ENCODE measurements around the gene MEPE. TPM values are rescaled to one million over a fixed set of nuclear protein-coding genes. Genes with fewer than 3 reads are reported as not detected.
"Not testable (repeated sequence)": the region's sequence is repeated elsewhere in the genome, so short reads cannot be mapped to it uniquely, and the experiment has no call there.

The MEPE gene
- total and polyA plus RNA-seq, 3 experiments from 2014 or later, result not detected

- H3K9me3 ChIP-seq (ENCODE audit: low read length), result no peaks in the 10 kb centered on the region
- no peaks in the 10 kb centered on the region for H3K36me3 ChIP-seq (ENCODE audit: insufficient read depth, low read length)
- Mint-ChIP-seq H3K4me1 (no peaks in the 10 kb centered on the region), H3K27me3 (peaks cover 4 to 10% of the 10 kb centered on the region in 2 donors), H3K4me3 (no peak overlapping the region), H3K27ac (no peak overlapping the region), H3K9me3 (no peaks in the 10 kb centered on the region), H3K36me3 (peaks cover 0 to 4% (median 0%) of the 10 kb centered on the region in 3 donors)
- no peaks in the 10 kb centered on the region for H3K27me3 ChIP-seq (ENCODE audit: insufficient read depth, low read length, poor library complexity, severe bottlenecking)
- ChIA-PET POLR2A (no interaction called here), CTCF (no interaction called here)
- DNase-seq, result no peak
- H3K4me3 ChIP-seq (ENCODE audit: low read length), result no peak overlapping the region
- H3K27ac ChIP-seq (ENCODE audit: low read depth, low read length), result no peak overlapping the region
- H3K4me1 ChIP-seq (ENCODE audit: insufficient read depth, low read length), result no peaks in the 10 kb centered on the region
Observed at GRCh38 chr4:87880106-87880505, 47.3 kb downstream of the MEPE start.

GRCh38 chr4:87881115-87881514 is 48.3 kb downstream of the MEPE start:
- no peaks in the 10 kb centered on the region for H3K4me1 ChIP-seq (ENCODE audit: insufficient read depth, low read length)
- POLR2A ChIA-PET, result no interaction called here
- peaks cover 8 to 17% of the 10 kb centered on the region in 2 donors for H3K27me3 Mint-ChIP-seq
- no peak overlapping the region for H3K27ac Mint-ChIP-seq
- H3K9me3 Mint-ChIP-seq, result peaks cover 0 to 2% (median 0%) of the 10 kb centered on the region in 5 donors
- peaks cover 0 to 4% (median 0%) of the 10 kb centered on the region in 3 donors for H3K36me3 Mint-ChIP-seq
- no peaks in the 10 kb centered on the region for H3K9me3 ChIP-seq (ENCODE audit: low read length)
- DNase-seq, result no peak
- no peaks in the 10 kb centered on the region for H3K4me1 Mint-ChIP-seq
- H3K4me3 Mint-ChIP-seq, result no peak overlapping the region
- H3K27ac ChIP-seq (ENCODE audit: low read depth, low read length), result no peak overlapping the region
- H3K36me3 ChIP-seq (ENCODE audit: insufficient read depth, low read length), result no peaks in the 10 kb centered on the region
- no peak overlapping the region for H3K4me3 ChIP-seq (ENCODE audit: low read length)
- no peaks in the 10 kb centered on the region for H3K27me3 ChIP-seq (ENCODE audit: insufficient read depth, low read length, poor library complexity, severe bottlenecking)
- CTCF ChIA-PET, result no interaction called here

GRCh38 chr4:87882321-87882720 is 49.6 kb downstream of the MEPE start:
- Mint-ChIP-seq H3K27me3 (peaks cover 8 to 15% of the 10 kb centered on the region in 2 donors), H3K9me3 (peaks cover 0 to 2% (median 0%) of the 10 kb centered on the region in 5 donors), H3K27ac (no peak overlapping the region), H3K4me1 (no peaks in the 10 kb centered on the region), H3K4me3 (no peak overlapping the region), H3K36me3 (peaks cover 0 to 4% (median 0%) of the 10 kb centered on the region in 3 donors)
- Histone ChIP-seq H3K36me3 (ENCODE audit: insufficient read depth, low read length) (no peaks in the 10 kb centered on the region), H3K9me3 (ENCODE audit: low read length) (no peaks in the 10 kb centered on the region), H3K27ac (ENCODE audit: low read depth, low read length) (no peak overlapping the region), H3K4me1 (ENCODE audit: insufficient read depth, low read length) (no peaks in the 10 kb centered on the region), H3K4me3 (ENCODE audit: low read length) (no peak overlapping the region), H3K27me3 (ENCODE audit: insufficient read depth, low read length, poor library complexity, severe bottlenecking) (no peaks in the 10 kb centered on the region)
- DNase-seq, result no peak
- CTCF ChIA-PET, result no interaction called here
- POLR2A ChIA-PET, result no interaction called here

DNA sequence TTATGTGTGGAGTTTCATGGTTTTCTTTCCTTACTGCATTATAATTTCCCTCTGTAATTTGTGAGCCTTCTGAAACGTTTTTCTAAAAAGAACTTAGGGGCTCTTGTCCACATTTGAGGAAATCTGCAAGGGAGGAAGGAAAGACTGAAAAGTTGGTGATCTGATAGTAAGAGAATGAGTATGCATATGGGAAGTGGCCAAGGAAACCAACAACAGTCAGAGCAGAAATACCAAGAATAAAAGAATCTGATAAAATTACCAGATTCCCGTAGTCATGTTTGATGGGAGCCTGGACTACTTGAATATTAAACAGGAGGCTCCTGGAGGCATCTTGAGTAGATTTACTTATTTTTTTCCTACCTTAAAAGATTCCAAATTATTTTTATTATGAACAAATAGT is 50.1 kb downstream of the MEPE start:
- Mint-ChIP-seq H3K4me3 (no peak overlapping the region), H3K27me3 (peaks cover 8 to 15% of the 10 kb centered on the region in 2 donors), H3K36me3 (peaks cover 0 to under 1% (median 0%) of the 10 kb centered on the region in 3 donors), H3K9me3 (peaks cover 0 to 2% (median 0%) of the 10 kb centered on the region in 5 donors), H3K4me1 (no peaks in the 10 kb centered on the region), H3K27ac (no peak overlapping the region)
- no peak for DNase-seq
- no peak overlapping the region for H3K27ac ChIP-seq (ENCODE audit: low read depth, low read length)
- H3K9me3 ChIP-seq (ENCODE audit: low read length), result no peaks in the 10 kb centered on the region
- POLR2A ChIA-PET, result no interaction called here
- H3K36me3 ChIP-seq (ENCODE audit: insufficient read depth, low read length), result no peaks in the 10 kb centered on the region
- no peaks in the 10 kb centered on the region for H3K27me3 ChIP-seq (ENCODE audit: insufficient read depth, low read length, poor library complexity, severe bottlenecking)
- no peaks in the 10 kb centered on the region for H3K4me1 ChIP-seq (ENCODE audit: insufficient read depth, low read length)
- no peak overlapping the region for H3K4me3 ChIP-seq (ENCODE audit: low read length)
- CTCF ChIA-PET, result no interaction called here

DNA sequence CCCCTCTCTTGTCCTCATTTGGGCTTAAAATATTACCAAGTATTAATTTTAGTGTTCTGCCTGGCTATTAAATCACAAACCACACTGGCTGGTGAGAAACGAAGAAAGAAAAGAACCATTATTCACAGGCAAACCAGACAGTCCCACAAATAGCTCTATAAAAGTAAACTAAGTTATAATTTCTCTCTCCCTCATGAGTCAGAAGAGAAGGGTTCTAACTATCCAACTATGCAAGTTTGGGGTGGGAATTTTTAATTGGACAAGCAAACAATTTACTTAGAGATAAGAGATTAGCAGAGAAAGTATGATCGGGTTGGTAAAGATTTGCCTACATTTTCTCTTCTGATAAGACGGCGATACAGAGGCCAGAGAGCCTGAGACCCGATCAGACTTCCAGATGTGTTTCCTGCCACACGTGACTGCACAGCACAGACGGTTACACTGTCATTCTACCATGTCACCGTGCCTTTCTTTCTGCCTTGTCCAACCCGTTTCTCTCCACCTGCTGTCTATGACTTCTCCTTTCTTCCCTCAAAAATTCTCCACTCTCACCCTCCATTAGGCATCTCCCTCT is 52.3 kb downstream of the MEPE start:
- no peak for DNase-seq
- no peak overlapping the region for H3K27ac Mint-ChIP-seq
- H3K9me3 ChIP-seq (ENCODE audit: low read length), result no peaks in the 10 kb centered on the region
- peaks cover 2 to 17% (median 13%) of the 10 kb centered on the region in 5 donors for H3K9me3 Mint-ChIP-seq
- no peaks in the 10 kb centered on the region for H3K4me1 ChIP-seq (ENCODE audit: insufficient read depth, low read length)
- no peak overlapping the region for H3K4me3 ChIP-seq (ENCODE audit: low read length)
- H3K27me3 Mint-ChIP-seq, result peaks cover 6 to 12% of the 10 kb centered on the region in 2 donors
- H3K27ac ChIP-seq (ENCODE audit: low read depth, low read length), result no peak overlapping the region
- no peaks in the 10 kb centered on the region for H3K36me3 Mint-ChIP-seq
- H3K27me3 ChIP-seq (ENCODE audit: insufficient read depth, low read length, poor library complexity, severe bottlenecking), result no peaks in the 10 kb centered on the region
- no peak overlapping the region for H3K4me3 Mint-ChIP-seq
- CTCF ChIA-PET, result no interaction called here
- H3K4me1 Mint-ChIP-seq, result no peaks in the 10 kb centered on the region
- H3K36me3 ChIP-seq (ENCODE audit: insufficient read depth, low read length), result no peaks in the 10 kb centered on the region
- POLR2A ChIA-PET, result no interaction called here

DNA sequence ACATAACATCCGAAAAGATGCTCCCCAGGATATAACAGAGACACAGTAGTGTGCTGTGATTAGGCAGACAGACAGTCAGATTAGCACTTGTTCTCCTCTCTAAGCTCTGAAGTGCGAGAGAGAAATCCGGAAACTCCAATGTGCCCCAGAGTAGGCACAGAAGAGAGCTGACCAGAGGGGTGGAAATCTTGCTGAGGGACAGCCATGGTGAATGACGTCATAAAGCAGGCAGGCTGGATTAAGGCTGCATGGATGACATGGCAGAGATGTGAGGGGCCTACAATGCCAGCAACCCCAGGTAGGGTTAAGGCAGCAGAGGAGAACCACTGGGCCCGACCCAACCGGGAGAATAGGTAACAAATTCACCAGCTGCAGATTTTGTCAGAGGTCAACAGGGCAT is 53.3 kb downstream of the MEPE start:
- H3K36me3 ChIP-seq (ENCODE audit: insufficient read depth, low read length), result no peaks in the 10 kb centered on the region
- no peaks in the 10 kb centered on the region for H3K4me1 ChIP-seq (ENCODE audit: insufficient read depth, low read length)
- no peaks in the 10 kb centered on the region for H3K27me3 ChIP-seq (ENCODE audit: insufficient read depth, low read length, poor library complexity, severe bottlenecking)
- Mint-ChIP-seq H3K27ac (no peak overlapping the region), H3K9me3 (peaks cover 2 to 17% (median 13%) of the 10 kb centered on the region in 5 donors), H3K36me3 (peaks cover 0 to 6% (median 0%) of the 10 kb centered on the region in 3 donors), H3K27me3 (peaks cover 6 to 12% of the 10 kb centered on the region in 2 donors), H3K4me3 (no peak overlapping the region), H3K4me1 (no peaks in the 10 kb centered on the region)
- ChIA-PET CTCF (interaction anchor here (0.9 kb wide), 1 partner anchor 11 kb away, joined by 3 read pairs; no protein-coding TSS in a partner anchor), POLR2A (no interaction called here)
- no peak for DNase-seq
- no peak overlapping the region for H3K4me3 ChIP-seq (ENCODE audit: low read length)
- no peak overlapping the region for H3K27ac ChIP-seq (ENCODE audit: low read depth, low read length)
- no peaks in the 10 kb centered on the region for H3K9me3 ChIP-seq (ENCODE audit: low read length)

- H3K4me3 ChIP-seq (ENCODE audit: low read length); POLR2A ChIA-PET; H3K27me3 ChIP-seq (ENCODE audit: insufficient read depth, low read length, poor library complexity, severe bottlenecking); DNase-seq; H3K9me3 ChIP-seq (ENCODE audit: low read length); H3K36me3 ChIP-seq (ENCODE audit: insufficient read depth, low read length); H3K4me1 Mint-ChIP-seq; H3K4me3 Mint-ChIP-seq; H3K4me1 ChIP-seq (ENCODE audit: insufficient read depth, low read length); H3K27ac Mint-ChIP-seq; H3K27ac ChIP-seq (ENCODE audit: low read depth, low read length); CTCF ChIA-PET: not testable (repeated sequence)
- Mint-ChIP-seq H3K9me3 (peaks cover 3 to 22% (median 17%) of the 10 kb centered on the region in 5 donors), H3K27me3 (peaks cover 3 to 13% of the 10 kb centered on the region in 2 donors), H3K36me3 (peaks cover 0 to 12% (median 0%) of the 10 kb centered on the region in 3 donors)
Observed at GRCh38 chr4:87890753-87891152, 58.0 kb downstream of the MEPE start.

DNA sequence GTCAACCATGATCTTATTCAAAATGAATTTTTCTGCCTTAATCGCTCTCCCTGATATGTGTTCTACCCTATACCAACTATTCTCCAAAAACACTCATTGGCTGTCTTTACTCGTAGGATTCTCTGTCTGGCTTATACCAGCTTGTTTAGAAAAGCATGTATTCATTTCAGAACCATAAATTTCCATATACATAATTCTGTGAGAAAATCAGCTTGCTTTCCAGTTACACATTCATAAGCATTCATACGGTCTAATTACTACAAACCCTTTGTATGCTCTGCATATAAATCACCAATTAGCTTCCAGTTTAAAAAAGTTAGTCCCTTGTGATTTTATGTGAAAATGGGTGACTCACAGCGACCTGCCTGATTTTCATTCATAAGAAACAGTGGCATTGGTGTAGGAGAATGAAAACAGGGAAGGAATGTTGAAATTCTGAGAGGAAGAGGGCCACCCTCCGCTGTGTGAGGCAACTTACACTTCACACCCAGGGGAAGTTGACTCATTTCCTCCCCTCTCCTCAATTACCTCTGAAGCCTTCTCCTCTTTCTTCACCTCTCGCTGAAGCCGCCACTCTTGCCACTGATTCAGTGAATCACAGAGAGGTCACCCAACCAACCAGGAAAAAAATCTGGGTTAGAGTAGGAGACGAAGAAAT is 63.3 kb downstream of the MEPE start:
- Histone ChIP-seq H3K27ac (ENCODE audit: low read depth, low read length) (no peak overlapping the region), H3K4me1 (ENCODE audit: insufficient read depth, low read length) (no peaks in the 10 kb centered on the region), H3K36me3 (ENCODE audit: insufficient read depth, low read length) (no peaks in the 10 kb centered on the region), H3K27me3 (ENCODE audit: insufficient read depth, low read length, poor library complexity, severe bottlenecking) (no peaks in the 10 kb centered on the region), H3K4me3 (ENCODE audit: low read length) (no peak overlapping the region), H3K9me3 (ENCODE audit: low read length) (no peaks in the 10 kb centered on the region)
- Mint-ChIP-seq H3K27me3 (peaks cover 3 to 12% of the 10 kb centered on the region in 2 donors), H3K36me3 (peaks cover 0 to 5% (median 0%) of the 10 kb centered on the region in 3 donors), H3K4me1 (peaks cover 7 to 14% (median 11%) of the 10 kb centered on the region in 3 donors), H3K4me3 (peak overlapping the region in 2 of 7 donors; percentile 19 to 49), H3K27ac (peak overlapping the region in 3 of 8 donors; percentile 13 to 36 (median 35)), H3K9me3 (peaks cover 0 to 10% (median 3%) of the 10 kb centered on the region in 5 donors)
- no peak for DNase-seq
- ChIA-PET CTCF (no interaction called here), POLR2A (no interaction called here)

All from CD8-positive, alpha-beta memory T cell (primary cell).